Measurements from ENCODE around the gene PRDM16.

PRDM16 gene

DNA sequence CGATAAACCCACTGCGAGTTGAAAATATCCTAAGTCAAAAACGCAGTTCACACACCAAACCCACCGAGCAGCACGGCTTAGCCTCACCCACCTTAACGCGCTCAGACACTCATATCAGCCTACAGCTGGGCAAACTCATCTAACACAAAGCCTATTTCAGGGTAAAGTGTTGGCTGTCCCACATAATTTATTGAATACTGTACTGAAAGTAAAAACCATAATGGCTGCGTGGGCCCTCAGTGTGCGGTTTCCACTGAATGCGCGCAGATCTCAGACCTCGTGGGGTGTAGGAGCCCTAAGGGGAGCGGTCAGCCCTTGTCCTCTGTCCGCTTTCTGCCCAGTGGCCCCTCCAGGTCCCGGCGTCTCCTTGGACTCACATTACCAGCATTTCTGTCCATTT, 227.8 kb downstream of the PRDM16 start:
- H3K4me3 ChIP-seq (ENCODE audit: low read depth, low read length), result no peak overlapping the region
- TF ChIP-seq, protein P1, sequence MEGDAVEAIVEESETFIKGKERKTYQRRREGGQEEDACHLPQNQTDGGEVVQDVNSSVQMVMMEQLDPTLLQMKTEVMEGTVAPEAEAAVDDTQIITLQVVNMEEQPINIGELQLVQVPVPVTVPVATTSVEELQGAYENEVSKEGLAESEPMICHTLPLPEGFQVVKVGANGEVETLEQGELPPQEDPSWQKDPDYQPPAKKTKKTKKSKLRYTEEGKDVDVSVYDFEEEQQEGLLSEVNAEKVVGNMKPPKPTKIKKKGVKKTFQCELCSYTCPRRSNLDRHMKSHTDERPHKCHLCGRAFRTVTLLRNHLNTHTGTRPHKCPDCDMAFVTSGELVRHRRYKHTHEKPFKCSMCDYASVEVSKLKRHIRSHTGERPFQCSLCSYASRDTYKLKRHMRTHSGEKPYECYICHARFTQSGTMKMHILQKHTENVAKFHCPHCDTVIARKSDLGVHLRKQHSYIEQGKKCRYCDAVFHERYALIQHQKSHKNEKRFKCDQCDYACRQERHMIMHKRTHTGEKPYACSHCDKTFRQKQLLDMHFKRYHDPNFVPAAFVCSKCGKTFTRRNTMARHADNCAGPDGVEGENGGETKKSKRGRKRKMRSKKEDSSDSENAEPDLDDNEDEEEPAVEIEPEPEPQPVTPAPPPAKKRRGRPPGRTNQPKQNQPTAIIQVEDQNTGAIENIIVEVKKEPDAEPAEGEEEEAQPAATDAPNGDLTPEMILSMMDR (IDR thresholded peaks at IDR 0.05; ENCODE audit: low read depth, low read length, missing control alignments), result no peak
- no peak for DNase-seq (ENCODE audit: low read depth)

GRCh38 chr1:3297756-3298155, 228.8 kb downstream of the PRDM16 start:
- TF ChIP-seq, protein P1 (IDR thresholded peaks at IDR 0.05; ENCODE audit: low read depth, low read length, missing control alignments), result no peak
- no peak for DNase-seq (ENCODE audit: low read depth)

DNA sequence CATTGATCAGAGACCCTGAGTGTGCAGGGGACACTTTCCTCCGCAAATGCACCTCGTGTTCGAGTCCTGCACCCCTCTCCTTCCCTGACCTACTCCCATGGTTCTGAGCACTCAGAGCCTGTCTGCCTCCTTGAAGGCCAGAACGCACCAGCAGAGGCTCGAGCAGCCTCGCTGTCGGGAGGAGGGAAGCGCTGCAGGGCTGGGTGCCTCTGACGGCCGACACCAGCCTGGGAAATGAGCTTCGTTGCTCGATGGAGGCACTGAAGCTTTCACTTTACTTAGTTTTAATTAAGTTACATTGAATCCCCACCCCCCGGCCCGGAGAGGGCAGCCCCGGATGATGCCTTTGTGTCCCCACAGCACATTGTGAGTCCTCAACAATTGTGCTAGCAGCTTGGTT, 229.2 kb downstream of the PRDM16 start:
- H3K4me3 ChIP-seq (ENCODE audit: low read depth, low read length), result no peak overlapping the region
- TF ChIP-seq, protein P1 (IDR thresholded peaks at IDR 0.05; ENCODE audit: low read depth, low read length, missing control alignments), result no peak
- no peak for DNase-seq (ENCODE audit: low read depth)

More at GRCh38 chr1:3297756-3298155, 228.8 kb downstream of the PRDM16 start:
- no peak overlapping the region for H3K4me3 ChIP-seq (ENCODE audit: low read depth, low read length)

GRCh38 chr1:3304246-3304645, 235.2 kb downstream of the PRDM16 start:
- no peak overlapping the region for H3K4me3 ChIP-seq (ENCODE audit: low read depth, low read length)
- no peak for DNase-seq (ENCODE audit: low read depth)
- TF ChIP-seq, protein P1 (IDR thresholded peaks at IDR 0.05; ENCODE audit: low read depth, low read length, missing control alignments), result no peak

- TF ChIP-seq, protein P1 (IDR thresholded peaks at IDR 0.05; ENCODE audit: low read depth, low read length, missing control alignments), result no peak
- DNase-seq (ENCODE audit: low read depth), result no peak
- H3K4me3 ChIP-seq (ENCODE audit: low read depth, low read length), result no peak overlapping the region
Measured at GRCh38 chr1:3304692-3305091, 235.7 kb downstream of the PRDM16 start.

- no peak for DNase-seq (ENCODE audit: low read depth)
- no peak overlapping the region for H3K4me3 ChIP-seq (ENCODE audit: low read depth, low read length)
- TF ChIP-seq, protein P1 (IDR thresholded peaks at IDR 0.05; ENCODE audit: low read depth, low read length, missing control alignments), result no peak
Measured at GRCh38 chr1:3305156-3305555, 236.2 kb downstream of the PRDM16 start.

- DNase-seq (ENCODE audit: low read depth), result no peak
- TF ChIP-seq, protein P1 (IDR thresholded peaks at IDR 0.05; ENCODE audit: low read depth, low read length, missing control alignments), result no peak
- no peak overlapping the region for H3K4me3 ChIP-seq (ENCODE audit: low read depth, low read length)
Measured at GRCh38 chr1:3306583-3307291, 237.7 kb downstream of the PRDM16 start.
